SK-N-MC (cell line): ENCODE data around the gene TET2.

Experiments used
- EZH2 ChIP-seq: fragments of 200-600 bp; sonication (generic); IDR thresholded peaks from one replicate; pipeline ENCODE4 v1.6.1; 2017; ENCODE audit warnings: antibody characterized with exemption
- POLR2AphosphoS5 ChIP-seq: IDR thresholded peaks from 2 replicates; pipeline ENCODE4 v1.6.1; 2012; ENCODE audit warnings: mild to moderate bottlenecking, low read depth, low read length, borderline replicate concordance

DNA sequence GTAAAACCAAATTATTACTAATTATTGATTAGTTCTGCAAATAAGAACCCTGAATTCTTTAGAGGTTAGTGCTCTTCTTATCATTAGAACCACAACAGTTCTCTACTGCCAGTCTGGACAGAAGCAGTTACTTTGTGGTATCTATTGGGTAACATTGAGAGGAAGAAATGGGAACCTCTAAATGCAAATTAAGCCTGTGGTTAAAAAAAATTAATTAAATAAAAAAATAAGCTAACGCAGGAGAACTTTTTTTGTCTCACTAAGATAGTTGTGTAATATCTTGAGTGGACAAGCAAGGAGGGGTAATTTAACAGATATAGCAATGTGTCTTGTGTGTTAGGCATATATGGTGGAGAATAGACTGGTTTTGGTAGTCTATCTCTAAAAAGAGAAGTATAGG lies 32.9 kb upstream of the TET2 start:
- TF ChIP-seq EZH2, result no peak
- no peak for TF ChIP-seq POLR2AphosphoS5
